GM21526 (cell line): ENCODE measurements around the gene SPINT2.
"Not testable (repeated sequence)": the region's sequence is repeated elsewhere in the genome, so short reads cannot be mapped to it uniquely, and the experiment has no call there.

Experiments
- ATAC-seq: cut with Tn5 transposase; IDR thresholded peaks from one replicate; pipeline ENCODE4 v1.9.1; 2021; ENCODE audit warnings: moderate library complexity; ENCODE audit not compliant: unreplicated experiment, low FRiP score

The SPINT2 gene

GRCh38 chr19:38264486-38265212 lies at the start of gene SPINT2:
Gene SPINT2, plus strand, starts transcription at chr19:38264573. Its CDS starts 320 bp downstream, at chr19:38264893.
- ATAC-seq = no peak

GRCh38 chr19:38216785-38217641 lies 47.4 kb upstream of the SPINT2 start:
- ATAC-seq = no peak

- no peak for ATAC-seq
Observed at GRCh38 chr19:38218204-38218603, 46.2 kb upstream of the SPINT2 start.

DNA sequence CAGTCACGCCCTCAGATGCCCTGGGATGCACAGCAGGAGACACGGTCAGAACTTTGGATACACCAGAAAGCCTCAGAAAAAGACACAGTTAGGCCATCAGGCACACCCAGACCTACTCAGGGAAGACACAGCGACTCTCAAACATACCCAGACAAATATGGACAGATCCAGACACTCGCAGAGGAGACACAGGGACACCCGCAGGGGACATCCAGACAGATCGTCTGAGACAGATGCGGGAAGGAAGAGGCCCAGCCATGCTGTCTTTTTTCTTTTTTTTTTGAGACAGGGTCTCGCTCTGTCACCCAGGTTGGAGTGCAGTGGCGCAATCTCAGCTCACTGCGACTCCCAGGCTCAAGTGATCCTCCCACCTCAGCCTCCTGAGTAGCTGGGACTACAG lies 45.2 kb upstream of the SPINT2 start:
- no peak for ATAC-seq

DNA sequence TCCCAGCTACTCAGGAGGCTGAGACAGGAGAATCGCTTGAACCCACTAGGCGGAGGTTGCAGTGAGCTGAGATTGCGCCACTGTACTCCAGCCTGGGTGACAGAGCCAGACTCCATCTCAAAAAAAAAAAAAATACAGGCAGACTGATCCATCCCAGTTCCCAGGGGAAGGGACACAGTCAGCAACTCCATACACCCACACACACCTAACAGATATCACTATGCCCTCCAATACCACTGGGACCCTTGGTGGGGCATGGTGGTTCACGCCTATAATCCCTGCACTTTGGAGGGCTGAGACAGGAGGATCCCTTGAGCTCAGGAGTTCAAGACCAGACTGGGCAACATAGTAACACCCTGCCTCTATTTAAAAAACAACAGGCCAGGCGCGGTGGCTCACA lies 43.0 kb upstream of the SPINT2 start:
- no peak for ATAC-seq

- no peak for ATAC-seq
Observed at GRCh38 chr19:38221919-38222830, 42.2 kb upstream of the SPINT2 start.

GRCh38 chr19:38223119-38223523 lies 41.3 kb upstream of the SPINT2 start:
- ATAC-seq = no peak

- ATAC-seq = no peak
Observed at GRCh38 chr19:38223617-38224013, 40.8 kb upstream of the SPINT2 start.

DNA sequence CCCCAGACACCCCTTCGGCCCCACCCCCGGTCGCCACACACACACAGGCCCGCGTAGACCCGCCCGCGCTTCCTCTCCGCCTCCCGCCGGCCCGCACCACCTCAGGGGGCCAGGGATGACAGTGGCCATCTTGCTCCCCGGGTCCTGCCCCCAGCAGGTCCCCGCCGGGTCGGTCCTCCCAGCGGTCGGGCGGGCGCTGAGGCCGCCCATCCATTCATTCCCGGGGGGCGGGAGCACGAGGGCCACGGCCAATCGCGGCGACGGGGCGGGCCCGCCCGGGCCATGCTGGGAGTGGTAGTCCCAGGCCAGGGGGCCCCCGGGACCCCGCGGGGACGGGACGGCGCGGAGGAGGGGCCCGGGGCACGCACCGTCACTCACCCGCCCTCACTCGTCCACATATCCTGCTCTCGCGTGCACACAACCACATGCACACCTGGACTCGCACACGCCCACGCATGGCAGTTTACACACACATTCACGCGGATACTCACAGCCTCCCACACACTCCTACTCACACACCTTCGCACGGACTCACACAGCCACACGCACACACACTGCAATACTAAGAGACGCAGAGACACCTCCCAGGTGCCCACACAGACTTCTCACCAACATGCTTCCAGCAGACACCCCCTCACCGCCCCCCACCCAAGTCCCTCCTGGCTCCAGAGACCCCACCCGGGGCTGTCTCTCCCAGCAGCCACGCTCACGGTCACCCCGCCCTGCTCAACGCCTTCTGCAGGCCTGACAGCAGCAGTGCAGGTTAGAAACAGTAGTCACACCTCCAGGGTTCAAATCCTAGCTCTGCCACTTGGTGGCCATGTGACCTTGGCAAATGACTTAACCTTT lies 40.1 kb upstream of the SPINT2 start, which contains the start of gene DPF1:
Gene DPF1, minus strand, starts transcription at position 209 of the 849 bp plus-strand sequence. Its CDS starts 80 bp downstream, at position 129.
- ATAC-seq = peak; percentile 52

DNA sequence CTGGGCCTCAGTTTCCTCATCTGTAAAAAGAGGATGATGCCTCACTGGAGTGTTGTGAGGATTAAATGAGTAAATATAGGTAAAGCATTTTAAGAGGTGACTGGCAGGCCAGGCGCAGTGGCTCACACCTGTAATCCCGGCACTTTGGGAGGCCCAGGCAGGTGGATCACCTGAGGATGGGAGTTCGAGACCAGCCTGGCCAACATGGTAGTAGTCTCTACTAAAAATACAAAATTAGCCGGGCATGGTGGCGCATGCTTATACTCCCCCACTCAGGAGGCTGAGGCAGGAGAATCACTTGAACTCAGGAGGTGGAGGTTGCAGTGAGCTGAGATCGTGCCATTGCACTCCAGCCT lies 39.5 kb upstream of the SPINT2 start:
- not testable (repeated sequence) for ATAC-seq

DNA sequence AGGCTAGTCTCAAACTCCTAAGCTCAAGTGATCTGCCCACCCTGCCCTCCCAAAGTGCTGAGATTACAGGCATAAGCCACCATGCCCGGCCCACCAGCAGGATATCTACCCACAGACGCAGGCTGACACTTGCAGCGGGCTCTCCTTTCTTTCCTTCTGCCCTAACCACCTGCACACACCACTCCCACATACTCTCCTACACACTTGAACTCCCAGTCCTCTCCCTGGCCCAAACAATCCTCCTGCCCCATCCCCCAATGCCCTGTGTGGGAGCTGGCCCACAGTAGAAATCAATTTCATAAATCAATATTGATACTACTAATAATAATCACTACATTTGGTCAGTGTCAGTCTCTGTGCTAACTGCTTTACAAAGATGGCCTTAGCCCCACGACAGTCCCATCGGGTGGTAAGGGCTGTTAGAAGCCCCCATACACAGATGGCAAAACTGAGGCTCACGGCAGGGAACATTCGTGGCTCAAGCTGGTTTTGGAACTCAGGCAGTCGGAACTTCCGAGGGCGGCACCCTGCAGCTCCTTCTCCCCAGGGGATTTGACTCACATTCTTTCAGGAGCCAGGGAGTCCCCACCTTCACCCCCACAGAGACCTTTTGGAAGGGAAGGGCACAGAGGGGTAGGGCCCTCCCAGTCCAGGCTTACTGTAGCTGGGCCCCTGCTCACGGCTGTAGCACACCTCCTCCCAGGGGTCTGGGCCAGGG lies 36.9 kb upstream of the SPINT2 start:
- no peak for ATAC-seq

DNA sequence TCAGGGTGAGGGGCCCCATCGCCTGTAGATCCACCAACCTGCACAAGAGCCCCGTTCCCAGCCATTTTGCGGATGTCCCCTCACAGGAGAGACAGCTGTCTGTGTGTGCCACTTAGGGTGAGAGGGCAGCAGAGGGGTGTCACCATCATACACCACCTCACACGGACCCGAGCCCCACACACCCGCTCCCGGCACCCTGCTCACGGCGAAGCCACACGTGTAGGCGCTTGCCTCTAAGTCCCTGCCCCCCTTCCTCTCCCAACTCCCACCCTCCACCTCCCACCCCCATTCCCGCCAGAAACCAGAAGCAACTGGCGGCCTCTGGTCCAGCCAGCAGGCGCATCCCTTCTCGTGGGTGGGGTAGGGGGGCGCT lies 36.4 kb upstream of the SPINT2 start:
- ATAC-seq = no peak

GRCh38 chr19:38228491-38229439 lies 35.6 kb upstream of the SPINT2 start:
- no peak for ATAC-seq

GRCh38 chr19:38229585-38230073 lies 34.7 kb upstream of the SPINT2 start:
- ATAC-seq = peak; percentile 69

- not testable (repeated sequence) for ATAC-seq
Observed at GRCh38 chr19:38230506-38231133, 33.8 kb upstream of the SPINT2 start.

- ATAC-seq = no peak
Observed at GRCh38 chr19:38231918-38232317, 32.5 kb upstream of the SPINT2 start.

DNA sequence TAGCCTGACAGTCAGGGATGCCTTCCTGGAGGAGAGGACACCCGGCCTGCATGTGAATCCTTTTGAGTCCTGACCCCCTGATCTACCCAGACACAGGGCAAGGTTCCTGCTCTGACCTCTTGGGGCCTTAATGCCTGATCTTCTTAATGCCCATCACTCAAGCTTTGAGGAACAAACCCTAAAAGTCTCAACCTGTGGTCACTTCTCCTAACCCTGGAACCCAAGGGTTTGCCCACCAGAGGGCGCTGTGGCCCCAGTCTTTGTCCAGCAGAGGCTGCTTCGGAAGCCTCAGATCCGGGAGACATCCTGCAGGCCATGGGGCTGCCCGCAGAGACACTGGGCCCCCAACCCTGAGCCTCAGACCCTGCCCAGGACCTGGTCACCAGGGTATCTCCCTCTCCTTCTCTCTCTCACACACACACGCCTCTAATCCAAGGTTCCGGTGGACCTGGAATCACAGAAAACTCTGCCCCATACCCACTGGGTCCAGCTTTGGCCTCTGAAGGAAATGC lies 30.6 kb upstream of the SPINT2 start:
- ATAC-seq = no peak
